ENCODE data around the gene EPHA1. TPM values are rescaled to one million over a fixed set of nuclear protein-coding genes. Genes with fewer than 3 reads are reported as not detected.
A peak's percentile ranks its signal among the peaks of the same experiment; 100 is the strongest.

Gene EPHA1
- total RNA-seq, 2 donors from 2014 or later: 9.9 to 14.3 TPM

DNA sequence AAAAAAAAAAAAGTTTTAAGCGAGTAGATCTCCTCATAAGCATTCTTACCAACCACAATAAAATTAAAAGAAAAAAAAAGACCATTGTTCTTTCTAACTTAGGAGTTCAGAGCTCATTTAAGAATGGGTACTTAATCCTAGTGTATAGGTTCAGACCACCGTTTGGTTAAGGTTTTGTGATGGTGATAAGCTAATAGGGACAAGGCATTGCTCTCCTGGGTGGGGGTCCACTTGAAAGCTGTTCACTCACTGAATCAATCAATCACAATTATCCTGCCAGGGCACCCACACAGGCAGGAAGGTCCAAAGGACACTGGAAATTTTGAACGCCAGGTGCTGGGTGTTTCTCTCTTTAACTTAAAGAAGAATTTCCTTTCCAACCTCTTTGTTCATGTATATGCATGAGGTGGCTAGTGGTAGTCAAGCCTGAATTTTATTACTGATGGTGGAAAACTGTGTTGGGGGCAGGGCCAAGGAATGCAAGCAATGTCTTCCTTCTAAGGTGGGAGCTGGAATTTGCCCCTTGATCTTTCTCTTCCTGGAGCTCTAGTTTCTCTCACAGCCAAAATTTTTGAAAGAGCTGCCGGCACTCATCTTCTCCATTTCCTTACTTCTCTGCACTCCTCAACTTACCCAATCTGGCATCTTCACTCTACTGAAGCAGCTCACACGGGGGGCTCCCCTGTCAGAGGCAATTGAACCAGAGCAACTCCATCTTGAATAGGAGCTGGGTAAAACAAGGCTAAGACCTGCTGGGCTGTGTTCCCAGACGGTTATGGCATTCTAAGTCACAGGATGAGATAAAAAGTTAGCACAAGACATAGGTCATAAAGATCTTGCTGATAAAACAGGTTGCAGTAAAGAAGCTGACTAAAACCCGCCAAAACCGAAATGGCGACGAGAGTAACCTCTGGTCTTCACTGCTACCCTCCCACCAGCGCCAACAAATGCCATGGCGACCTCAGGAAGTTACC lies 38.7 kb downstream of the EPHA1 start:
- intact Hi-C loops (cut with DNase I): no loop called here
- Histone ChIP-seq H3K4me1 (no peaks in the 10 kb centered on the region), H3K36me3 (replicated peaks in 1 of 2; ENCODE audit: insufficient read depth in 1 of 2, low read depth in 2 of 2) (no peaks in the 10 kb centered on the region), H3K9me3 (no peaks in the 10 kb centered on the region), H3K27me3 (no peaks in the 10 kb centered on the region), H3K4me3 (no peak overlapping the region), H3K27ac (no peak overlapping the region)
- no peak for DNase-seq
- TF ChIP-seq, protein P1, sequence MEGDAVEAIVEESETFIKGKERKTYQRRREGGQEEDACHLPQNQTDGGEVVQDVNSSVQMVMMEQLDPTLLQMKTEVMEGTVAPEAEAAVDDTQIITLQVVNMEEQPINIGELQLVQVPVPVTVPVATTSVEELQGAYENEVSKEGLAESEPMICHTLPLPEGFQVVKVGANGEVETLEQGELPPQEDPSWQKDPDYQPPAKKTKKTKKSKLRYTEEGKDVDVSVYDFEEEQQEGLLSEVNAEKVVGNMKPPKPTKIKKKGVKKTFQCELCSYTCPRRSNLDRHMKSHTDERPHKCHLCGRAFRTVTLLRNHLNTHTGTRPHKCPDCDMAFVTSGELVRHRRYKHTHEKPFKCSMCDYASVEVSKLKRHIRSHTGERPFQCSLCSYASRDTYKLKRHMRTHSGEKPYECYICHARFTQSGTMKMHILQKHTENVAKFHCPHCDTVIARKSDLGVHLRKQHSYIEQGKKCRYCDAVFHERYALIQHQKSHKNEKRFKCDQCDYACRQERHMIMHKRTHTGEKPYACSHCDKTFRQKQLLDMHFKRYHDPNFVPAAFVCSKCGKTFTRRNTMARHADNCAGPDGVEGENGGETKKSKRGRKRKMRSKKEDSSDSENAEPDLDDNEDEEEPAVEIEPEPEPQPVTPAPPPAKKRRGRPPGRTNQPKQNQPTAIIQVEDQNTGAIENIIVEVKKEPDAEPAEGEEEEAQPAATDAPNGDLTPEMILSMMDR (IDR thresholded peaks at IDR 0.05): no peak
- no peak for TF ChIP-seq POLR2A (IDR thresholded peaks at IDR 0.05)
- no peak for ATAC-seq
- 77 to 81% methylated on average over 12 of the region's 12 CpGs for WGBS, 2 donors

DNA sequence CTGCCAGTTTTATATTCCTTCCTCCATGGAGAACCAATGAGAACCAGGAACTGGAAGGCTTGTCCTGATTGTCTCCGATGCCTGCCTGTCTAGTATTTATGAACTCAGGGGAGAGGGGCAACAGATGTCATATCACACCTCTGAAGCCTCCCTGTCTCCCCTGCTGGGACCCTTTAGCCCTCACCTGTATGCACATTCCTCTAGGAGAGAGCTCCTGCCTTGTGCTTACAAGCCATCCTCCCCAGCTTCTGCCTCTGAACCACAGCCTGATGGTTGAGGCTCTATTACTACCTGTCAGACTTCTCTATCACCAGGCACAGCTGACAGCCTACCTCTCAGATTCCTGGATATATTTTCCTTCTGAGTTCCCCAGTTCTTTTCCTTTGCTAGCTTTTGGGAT lies 40.3 kb downstream of the EPHA1 start:
- no peaks in the 10 kb centered on the region for H3K27me3 ChIP-seq
- H3K36me3 ChIP-seq (replicated peaks in 1 of 2; ENCODE audit: insufficient read depth in 1 of 2, low read depth in 2 of 2): no peaks in the 10 kb centered on the region
- no peak for TF ChIP-seq POLR2A (IDR thresholded peaks at IDR 0.05)
- TF ChIP-seq, protein P1 (IDR thresholded peaks at IDR 0.05): no peak
- intact Hi-C loops (cut with DNase I): no loop called here
- no peak overlapping the region for H3K4me3 ChIP-seq
- H3K27ac ChIP-seq: no peak overlapping the region
- DNase-seq (no peak), ATAC-seq (no peak)
- WGBS, 2 donors: 100% methylated on average over 1 of the region's 1 CpG
- no peaks in the 10 kb centered on the region for H3K4me1 ChIP-seq
- no peaks in the 10 kb centered on the region for H3K9me3 ChIP-seq

DNA sequence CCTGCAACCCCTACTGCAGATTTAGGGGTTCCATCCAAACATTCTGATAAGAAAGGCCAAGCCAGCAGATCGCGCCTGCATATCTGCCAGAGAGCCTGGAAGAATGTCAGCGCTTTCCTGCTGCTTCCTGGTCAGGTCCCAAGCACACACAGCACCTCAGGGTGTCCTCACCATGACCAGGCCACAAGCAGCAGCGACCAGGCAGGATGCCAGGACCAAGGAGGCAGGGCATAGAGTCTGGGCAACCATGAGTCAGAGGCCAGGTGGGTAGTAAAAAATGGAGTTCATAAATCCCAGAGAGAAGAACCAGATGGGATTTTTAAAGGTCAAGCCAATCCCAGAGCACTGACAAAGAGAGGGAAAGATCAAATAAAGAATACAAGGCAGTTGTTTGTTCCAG lies 40.7 kb downstream of the EPHA1 start:
- Histone ChIP-seq H3K27ac (no peak overlapping the region), H3K4me3 (no peak overlapping the region), H3K4me1 (peaks cover under 1% of the 10 kb centered on the region), H3K27me3 (no peaks in the 10 kb centered on the region), H3K36me3 (replicated peaks in 1 of 2; ENCODE audit: insufficient read depth in 1 of 2, low read depth in 2 of 2) (no peaks in the 10 kb centered on the region), H3K9me3 (no peaks in the 10 kb centered on the region)
- peak; percentile 38 to 64 (median 42) for DNase-seq
- peak; percentile 56 for ATAC-seq
- intact Hi-C loops (cut with DNase I): no loop called here
- TF ChIP-seq, protein P1 (IDR thresholded peaks at IDR 0.05): no peak
- no peak for TF ChIP-seq POLR2A (IDR thresholded peaks at IDR 0.05)
- 66 to 79% methylated on average over 4 of the region's 4 CpGs for WGBS, 2 donors

DNA sequence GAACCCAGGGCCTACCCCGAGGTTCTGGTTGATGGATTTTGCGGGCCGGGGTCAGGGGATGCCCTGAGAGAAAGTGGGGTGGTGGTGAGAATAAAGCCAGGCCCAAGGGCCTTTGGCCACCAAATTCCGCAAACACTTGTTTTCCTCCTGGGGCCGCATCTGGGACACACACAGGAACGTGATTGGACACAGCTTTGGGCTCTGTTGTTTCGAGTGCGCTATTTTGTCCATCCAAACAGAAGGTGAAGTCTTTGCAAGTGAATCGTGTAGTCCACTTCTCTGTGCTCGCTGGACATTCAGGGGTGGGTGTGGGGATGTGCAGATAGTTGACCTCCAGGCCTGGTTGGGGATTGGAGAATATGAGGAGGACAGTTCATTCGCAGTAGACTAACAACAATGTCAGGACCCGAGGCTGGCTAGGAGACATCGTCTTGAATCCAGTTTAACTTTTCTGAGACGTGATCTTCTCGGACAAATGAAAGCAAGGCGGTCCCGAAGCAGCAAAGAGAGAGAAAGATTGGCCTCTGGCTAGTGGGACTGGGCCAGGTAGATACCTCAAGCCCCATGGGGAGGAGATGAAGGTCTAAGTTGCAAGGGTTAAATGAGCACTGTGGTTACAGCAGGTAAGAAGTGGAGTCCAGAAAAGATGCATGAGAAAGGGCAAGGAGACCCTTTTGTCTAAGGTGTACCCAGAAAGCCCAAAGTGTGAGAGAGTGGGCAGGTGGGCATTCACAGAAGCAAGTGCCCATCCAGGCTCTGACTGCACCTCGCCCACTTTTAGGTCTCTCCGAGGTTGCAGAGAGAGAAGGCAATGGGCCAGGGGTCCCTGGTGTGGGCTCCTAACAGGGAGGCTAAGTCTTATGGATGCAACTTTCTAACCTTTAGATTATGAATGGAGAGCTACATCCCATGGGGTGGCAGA lies 45.4 kb downstream of the EPHA1 start:
- Histone ChIP-seq H3K27ac (no peak overlapping the region), H3K4me3 (no peak overlapping the region)

More for the DNA sequence above, 45.4 kb downstream of the EPHA1 start:
- TF ChIP-seq, protein P1 (IDR thresholded peaks at IDR 0.05): no peak
- TF ChIP-seq POLR2A (IDR thresholded peaks at IDR 0.05): no peak
- intact Hi-C loops (cut with DNase I): no loop called here
- H3K4me1 ChIP-seq: peaks cover 15% of the 10 kb centered on the region
- no peaks in the 10 kb centered on the region for H3K36me3 ChIP-seq (replicated peaks in 1 of 2; ENCODE audit: insufficient read depth in 1 of 2, low read depth in 2 of 2)
- H3K9me3 ChIP-seq: no peaks in the 10 kb centered on the region
- peaks cover 0 to 8% of the 10 kb centered on the region in 2 donors for H3K27me3 ChIP-seq
- WGBS, 2 donors: 48 to 60% methylated on average over 11 to 19 of the region's 19 CpGs
- no peak for ATAC-seq
- no peak for DNase-seq

Data from body of pancreas (tissue), 4 donors.